Muscle of arm (tissue), 12 donors: Measurements from ENCODE around the gene HCN4. TPM values are rescaled to one million over a fixed set of nuclear protein-coding genes. Genes with fewer than 3 reads are reported as not detected.
"Not testable (repeated sequence)": the region's sequence is repeated elsewhere in the genome, so short reads cannot be mapped to it uniquely, and the experiment has no call there.

ENCODE experiments used
- DNase-seq: peaks from one replicate; pipeline ENCODE4 v3.0.0-alpha.2; 2013
- polyA plus RNA-seq, 12 donors: library from polyadenylated mRNA; unstranded; fragments of 120-200 nt; gene quantifications; one replicate each; pipeline ENCODE4 v1.2.1, GENCODE V29; 2013; ENCODE audit not compliant: insufficient read length in 12 of 12

Gene HCN4
- polyA plus RNA-seq, 12 donors = 0.01 to 0.07 (median 0.03) TPM; not detected in 6

- no peak for DNase-seq
Observed at GRCh38 chr15:73326157-73326556, 42.6 kb downstream of the HCN4 start.

DNA sequence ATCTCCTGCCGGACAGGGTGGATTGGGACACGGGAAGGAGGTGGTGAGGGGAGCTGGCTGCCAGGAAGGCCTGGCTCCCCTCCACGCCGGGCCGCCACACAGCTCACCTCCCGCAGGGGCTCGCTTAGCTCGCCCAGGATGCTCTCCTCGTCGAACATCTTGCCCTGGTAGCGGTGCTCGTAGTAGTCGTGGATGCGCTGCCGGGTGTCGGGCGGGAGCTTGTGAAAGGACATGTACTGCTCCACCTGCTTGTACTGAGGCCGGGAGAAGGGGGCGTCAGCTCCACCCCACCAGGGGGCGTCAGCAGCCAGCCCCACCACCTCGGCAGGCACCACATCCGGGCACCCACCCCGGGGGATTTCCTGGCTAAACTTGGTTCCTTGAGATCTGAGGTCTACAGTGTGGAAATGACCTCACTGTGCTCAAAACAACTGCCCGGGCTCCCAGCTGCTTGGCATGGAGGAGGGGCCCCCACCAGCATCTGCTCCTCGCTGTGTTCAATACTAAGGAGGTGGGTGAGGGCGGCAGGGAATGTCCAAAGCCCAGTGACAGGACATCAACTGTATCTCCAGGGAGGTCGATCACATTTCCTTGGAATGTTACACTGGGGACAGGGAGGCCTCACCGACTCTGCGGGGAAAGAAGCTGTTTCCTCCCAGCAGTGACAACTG is 43.4 kb downstream of the HCN4 start:
- no peak for DNase-seq

- DNase-seq = no peak
Observed at GRCh38 chr15:73324496-73325170, 44.1 kb downstream of the HCN4 start.

DNA sequence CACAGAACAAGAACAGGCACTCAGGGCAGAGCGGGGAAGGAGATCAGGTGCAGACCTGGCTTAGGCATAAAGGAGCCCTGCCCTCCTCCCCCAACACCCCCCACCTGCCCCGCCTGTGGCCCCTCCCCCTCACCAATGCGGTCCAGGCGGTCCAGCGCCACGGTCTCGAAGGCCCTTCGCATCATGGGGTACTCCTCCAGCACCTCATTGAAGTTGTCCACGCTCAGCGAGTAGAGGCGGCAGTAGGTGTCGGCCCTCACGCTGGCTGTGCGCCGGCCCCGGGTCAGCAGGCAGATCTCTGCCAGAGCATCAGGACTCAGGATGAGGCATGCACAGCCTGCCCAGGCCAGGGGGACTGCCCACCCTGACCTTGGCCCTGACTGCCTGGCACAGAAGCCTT is 44.8 kb downstream of the HCN4 start:
- DNase-seq = no peak

DNA sequence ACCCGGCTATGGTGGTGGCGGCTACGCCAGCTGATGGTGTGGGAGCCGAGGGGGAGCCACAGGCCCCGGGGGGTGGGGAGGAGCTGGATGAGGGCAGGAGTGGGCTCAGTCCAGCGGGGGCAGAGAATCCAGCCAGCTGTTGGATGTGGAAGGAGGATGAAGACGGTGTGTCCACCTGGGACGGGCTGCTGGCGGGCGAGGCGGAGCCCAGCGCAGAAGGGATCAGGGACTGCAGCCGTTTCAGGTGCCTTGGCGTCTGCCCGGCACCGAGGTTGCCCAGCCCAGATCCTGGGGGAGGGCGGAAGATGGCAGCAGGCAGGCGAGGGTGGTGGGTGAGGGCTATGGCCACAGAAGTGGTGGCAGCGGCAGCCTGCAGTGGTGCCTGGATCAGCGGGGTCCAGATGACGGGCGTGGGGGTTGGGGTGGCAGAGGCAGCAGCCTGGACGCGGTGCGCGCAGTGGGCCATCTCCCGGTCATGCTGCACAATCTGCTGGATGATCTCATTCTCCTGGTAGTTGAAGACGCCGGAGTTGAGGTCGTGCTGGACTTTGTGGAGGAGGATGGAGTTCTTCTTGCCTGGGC is 45.3 kb downstream of the HCN4 start:
- no peak for DNase-seq

- DNase-seq = no peak
Observed at GRCh38 chr15:73322665-73323373, 45.9 kb downstream of the HCN4 start.

GRCh38 chr15:73321496-73322450 is 47.0 kb downstream of the HCN4 start:
- no peak for DNase-seq

GRCh38 chr15:73320619-73321180 is 48.1 kb downstream of the HCN4 start:
- no peak for DNase-seq

DNA sequence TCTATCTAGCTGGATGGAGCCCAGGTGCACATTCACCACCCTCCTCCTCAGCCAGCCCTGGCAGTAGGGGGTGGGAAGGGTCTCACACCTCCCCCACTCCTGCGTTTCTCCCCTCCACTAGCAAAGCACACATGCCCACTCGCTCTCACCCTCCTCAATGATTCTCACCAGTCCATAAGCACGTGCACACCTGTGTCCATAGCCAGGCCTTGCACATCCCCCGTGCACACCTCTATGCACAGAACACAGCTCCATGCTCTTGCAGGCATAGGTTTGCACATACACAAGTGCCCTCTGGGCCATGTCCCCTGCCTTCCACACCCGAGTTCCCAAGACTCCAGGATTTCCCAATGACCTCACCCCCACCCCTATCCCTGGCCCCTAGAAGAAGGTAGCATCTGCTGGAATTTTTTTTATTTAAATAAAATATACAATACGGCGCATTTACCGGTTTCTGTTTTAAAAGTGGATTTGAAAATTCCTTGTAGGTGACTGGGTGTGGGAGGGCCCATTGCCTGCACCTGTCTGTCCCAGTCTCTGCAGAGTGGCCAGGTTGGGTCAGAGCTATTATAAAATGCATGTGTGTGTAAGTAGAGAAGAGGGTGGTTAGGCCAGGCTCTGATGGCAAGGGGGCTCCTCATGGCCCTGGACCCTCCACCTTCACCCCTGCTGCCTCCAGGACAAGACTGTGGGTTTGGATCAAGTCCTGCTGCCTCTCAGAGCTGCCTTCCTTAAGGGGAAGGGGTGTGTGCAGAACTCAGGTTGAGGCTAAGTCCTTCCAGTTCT is 49.1 kb downstream of the HCN4 start:
- DNase-seq = no peak

DNA sequence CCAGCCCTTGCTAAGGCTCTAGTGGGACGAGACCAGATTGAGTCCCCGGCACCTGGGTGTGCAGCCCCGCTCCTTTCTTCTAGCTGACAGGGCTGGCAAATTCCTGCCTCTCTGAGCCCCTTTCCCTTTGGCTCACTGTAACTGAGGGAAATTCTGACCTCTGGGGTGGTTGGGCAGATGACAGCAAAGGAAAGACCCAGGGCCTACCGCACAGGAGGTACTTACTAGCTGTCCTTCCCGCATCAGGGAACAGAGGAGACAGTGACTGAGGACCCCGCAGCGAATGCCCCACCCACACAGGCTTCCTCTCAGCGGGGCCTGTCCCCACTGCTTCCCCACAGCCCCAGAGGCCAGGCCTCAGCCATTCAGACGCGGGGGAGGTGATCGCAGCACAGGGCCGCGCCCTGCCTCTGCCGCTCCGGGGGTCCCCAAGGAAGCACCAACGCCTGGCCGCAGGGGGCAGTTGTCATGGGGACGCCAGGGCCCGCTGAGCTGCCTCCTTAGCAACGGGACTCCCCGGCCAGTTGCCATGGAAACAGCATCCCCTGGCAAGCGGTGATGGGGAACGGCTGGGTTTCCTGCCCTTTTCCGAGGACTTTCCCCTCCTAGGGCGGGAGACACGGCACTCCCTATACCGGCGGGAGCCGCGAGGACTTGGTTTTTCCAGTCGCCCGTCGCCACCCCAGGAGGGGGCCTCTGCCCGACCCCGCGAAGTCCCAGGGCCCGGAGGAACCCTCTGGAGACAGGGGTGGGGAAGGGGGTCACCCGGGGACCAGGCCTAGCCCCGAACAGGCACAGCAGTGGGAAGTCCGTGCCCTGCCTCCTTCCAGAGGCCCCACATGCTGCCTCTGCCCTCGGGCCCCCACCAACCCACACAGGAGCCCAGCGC is 50.1 kb downstream of the HCN4 start:
- no peak for DNase-seq

- no peak for DNase-seq
Observed at GRCh38 chr15:73317651-73318462, 50.9 kb downstream of the HCN4 start.

GRCh38 chr15:73313861-73314260 is 54.9 kb downstream of the HCN4 start:
- DNase-seq = no peak

GRCh38 chr15:73308305-73308704 is 60.5 kb downstream of the HCN4 start:
- no peak for DNase-seq

DNA sequence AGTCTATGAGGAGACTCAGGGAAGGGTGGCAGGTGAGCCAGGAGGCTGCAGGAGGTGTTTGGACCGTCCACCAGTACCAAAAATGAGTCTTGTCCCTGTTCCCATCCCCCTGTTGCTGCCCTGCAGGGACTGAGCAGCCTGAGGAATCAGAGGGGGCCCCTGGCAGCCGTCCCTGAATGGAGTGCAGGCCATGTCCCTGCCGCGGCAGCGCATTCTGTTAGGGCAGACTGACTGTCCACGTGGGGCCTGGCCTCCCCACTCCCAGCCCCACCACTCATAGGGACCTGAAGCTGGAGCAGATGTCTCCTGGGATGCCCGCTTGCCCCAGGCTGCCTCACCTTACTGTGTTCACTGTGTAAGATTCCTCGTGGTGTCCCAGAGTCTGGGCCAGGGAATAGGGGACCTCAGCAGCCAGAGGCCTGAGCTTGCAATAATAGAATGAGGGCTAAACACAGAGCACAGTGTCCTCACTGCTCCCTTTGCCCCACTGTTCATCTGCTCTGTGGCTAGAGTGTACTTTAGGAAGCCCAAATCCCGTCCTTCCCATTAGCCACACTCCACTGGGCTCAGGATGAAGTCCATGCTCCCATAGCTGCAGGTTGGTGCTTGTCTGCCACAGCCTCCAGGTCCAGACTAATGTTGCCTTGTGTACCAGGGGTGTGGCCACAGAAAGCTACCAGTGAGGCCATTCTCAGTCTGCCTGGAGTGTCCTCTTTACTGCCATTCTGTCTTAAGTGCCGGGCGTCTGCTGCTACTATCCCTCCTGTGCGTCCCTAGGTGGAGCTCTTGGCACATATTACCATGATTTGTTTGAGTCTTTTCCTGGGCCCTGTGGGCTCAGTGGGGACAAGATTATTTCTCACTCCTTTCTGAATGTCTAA is 63.2 kb downstream of the HCN4 start:
- peak; percentile 32 for DNase-seq

DNA sequence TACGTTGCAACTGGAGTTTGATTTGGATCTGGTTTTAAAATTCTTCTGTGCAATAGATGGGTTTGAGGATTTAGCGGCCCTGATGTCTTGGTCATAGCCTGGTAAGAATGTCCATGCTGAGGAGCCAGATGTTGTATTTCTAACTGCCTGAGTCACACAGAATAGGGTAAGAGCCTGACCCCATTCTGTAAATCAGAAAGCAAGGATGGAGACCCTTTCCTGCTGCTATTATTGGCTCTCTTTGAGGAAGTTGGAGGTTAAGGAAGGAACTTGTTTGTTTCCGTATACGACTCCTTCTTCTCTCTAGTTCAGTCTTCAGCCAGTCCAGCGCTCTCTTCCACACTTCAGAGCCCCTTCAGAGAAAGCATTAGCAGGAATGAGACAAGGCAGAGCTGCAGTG is 65.1 kb downstream of the HCN4 start:
- DNase-seq = no peak

DNA sequence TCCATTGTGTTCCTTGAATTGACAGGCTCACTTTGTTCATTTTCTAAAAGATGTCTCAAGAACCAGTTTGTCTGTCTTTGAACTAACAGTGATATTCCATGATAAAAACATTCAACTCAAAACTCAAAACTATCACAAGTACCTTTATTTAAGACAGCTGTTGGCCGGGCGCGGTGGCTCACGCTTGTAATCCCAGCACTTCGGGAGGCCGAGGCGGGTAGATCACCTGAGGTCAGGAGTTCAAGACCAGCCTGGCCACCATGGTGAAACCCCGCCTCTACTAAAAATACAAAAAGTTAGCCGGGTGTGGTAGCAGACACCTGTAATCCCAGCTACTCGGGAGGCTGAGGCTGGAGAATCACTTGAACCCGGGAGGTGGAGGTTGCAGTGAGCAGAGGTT is 68.5 kb downstream of the HCN4 start:
- not testable (repeated sequence) for DNase-seq

DNA sequence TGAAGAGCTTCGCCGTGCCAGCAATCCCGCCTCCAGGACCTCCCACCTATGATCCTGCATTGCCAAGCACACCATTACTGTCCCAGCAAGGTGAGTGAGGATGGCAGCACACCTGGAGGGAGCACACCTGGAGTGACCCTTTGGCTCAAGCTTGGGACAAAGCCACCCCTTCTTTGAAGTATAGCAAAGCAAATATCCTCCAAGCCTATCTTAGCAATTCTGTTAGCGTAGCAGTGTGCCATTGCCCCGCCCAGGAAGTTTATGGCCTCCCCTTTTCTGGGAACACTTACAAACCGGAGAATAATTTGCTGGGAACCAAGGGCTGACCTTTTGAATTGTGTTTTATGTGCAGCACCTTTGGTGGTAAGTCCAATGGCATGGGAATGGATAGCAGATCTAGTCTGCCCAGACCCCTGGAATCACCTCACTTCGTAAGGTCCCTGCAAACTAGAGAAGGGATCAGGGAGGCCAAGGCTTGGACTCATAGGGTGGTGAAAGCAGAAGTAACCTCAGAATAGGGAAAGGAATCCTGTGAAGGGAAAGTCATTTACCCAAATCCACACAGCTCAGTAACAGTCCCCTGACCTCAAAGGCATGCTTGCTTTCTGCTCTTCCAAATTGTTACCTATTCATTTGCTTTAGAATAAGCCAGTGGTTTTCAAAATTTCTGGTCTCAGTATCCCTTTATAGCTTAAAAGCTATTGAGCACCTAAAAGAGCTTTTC is 70.1 kb downstream of the HCN4 start:
- DNase-seq = no peak
